Activated B cell treated with CpG ODN at 0.5 μM for 24 hours (primary cell): ENCODE data around the gene EBNA1BP2. TPM values are rescaled to one million over a fixed set of nuclear protein-coding genes. Genes with fewer than 3 reads are reported as not detected.
"Not testable (repeated sequence)": the region's sequence is repeated elsewhere in the genome, so short reads cannot be mapped to it uniquely, and the experiment has no call there.

Source experiments
- ATAC-seq: fragments of 200-7000 bp; cut with Tn5 transposase; one replicate; pipeline ENCODE4 v1.10.0; 2021; ENCODE audit warnings: low read depth, mild to moderate bottlenecking, moderate library complexity
- CTCF ChIA-PET: fragments of 350-600 bp; sonication (Branson Sonifier 250); formaldehyde crosslinking; loops from one replicate; lab custom pipeline; 2021; ENCODE audit warnings: antibody characterized with exemption; lab: Charles Lee
- POLR2A ChIA-PET: fragments of 350-600 bp; sonication (Branson Sonifier 250); formaldehyde crosslinking; loops from one replicate; lab custom pipeline; 2021; ENCODE audit warnings: antibody characterized with exemption; lab: Charles Lee
- DNase-seq: peaks from one replicate; pipeline ENCODE4 v3.0.0; 2022
- H3K27ac Mint-ChIP-seq: one replicate; pipeline ENCODE4 v1.8.0; 2020; ENCODE audit warnings: mixed read lengths
- H3K27me3 Mint-ChIP-seq: one replicate; pipeline ENCODE4 v1.8.0; 2021; ENCODE audit warnings: mixed read lengths
- H3K36me3 Mint-ChIP-seq: one replicate; pipeline ENCODE4 v1.8.0; 2021; ENCODE audit warnings: low read depth, mixed read lengths
- H3K4me1 Mint-ChIP-seq: one replicate; pipeline ENCODE4 v1.8.0; 2021; ENCODE audit warnings: mixed read lengths
- H3K4me3 Mint-ChIP-seq: one replicate; pipeline ENCODE4 v1.8.0; 2020; ENCODE audit warnings: mild to moderate bottlenecking, mixed read lengths
- H3K9me3 Mint-ChIP-seq: one replicate; pipeline ENCODE4 v1.8.0; 2020; ENCODE audit warnings: mixed read lengths
- CTCF ChIP-seq: fragments of 200-600 bp; IDR thresholded peaks from one replicate; pipeline ENCODE4 v1.8.0; 2022; ENCODE audit warnings: antibody characterized with exemption, mild to moderate bottlenecking
- intact Hi-C: fragments of 100-400 bp; cut with micrococcal nuclease; formaldehyde crosslinking; loops from one replicate; pipeline ENCODE4 v1.15.1; 2024
- total RNA-seq: library from RNA; stranded (reverse); gene quantifications from 2 replicates; pipeline ENCODE4 v1.2.3, GENCODE V29; 2022

EBNA1BP2 gene
- total RNA-seq, 1 donor from 2014 or later, result 59.9 TPM

- no peaks in the 10 kb centered on the region for H3K36me3 Mint-ChIP-seq
- intact Hi-C loops, result no loop called here
- CTCF ChIA-PET, result no interaction called here
Measured at GRCh38 chr1:43123031-43123430, 49.1 kb downstream of the EBNA1BP2 start.

GRCh38 chr1:43121256-43121900, 50.7 kb downstream of the EBNA1BP2 start:
- Mint-ChIP-seq H3K27ac (no peak overlapping the region), H3K4me3 (no peak overlapping the region), H3K36me3 (no peaks in the 10 kb centered on the region), H3K4me1 (no peaks in the 10 kb centered on the region), H3K9me3 (no peaks in the 10 kb centered on the region), H3K27me3 (peaks cover 11% of the 10 kb centered on the region)
- no peak for ATAC-seq
- DNase-seq, result no peak
- intact Hi-C loops, result no loop called here
- CTCF ChIA-PET, result no interaction called here
- no peak for TF ChIP-seq CTCF
- POLR2A ChIA-PET, result interaction anchor here (0.7 kb wide), 1 partner anchor 98 kb away, joined by 9 read pairs; no protein-coding TSS in a partner anchor

More at GRCh38 chr1:43123031-43123430, 49.1 kb downstream of the EBNA1BP2 start:
- H3K27me3 Mint-ChIP-seq, result peaks cover 18% of the 10 kb centered on the region
- ATAC-seq (no peak), DNase-seq (no peak)
- H3K27ac Mint-ChIP-seq, result no peak overlapping the region
- POLR2A ChIA-PET, result no interaction called here
- TF ChIP-seq CTCF, result no peak
- no peaks in the 10 kb centered on the region for H3K9me3 Mint-ChIP-seq
- no peak overlapping the region for H3K4me3 Mint-ChIP-seq
- H3K4me1 Mint-ChIP-seq, result no peaks in the 10 kb centered on the region

GRCh38 chr1:43119928-43120586, 52.0 kb downstream of the EBNA1BP2 start:
- H3K36me3 Mint-ChIP-seq, CTCF ChIA-PET, DNase-seq, ATAC-seq, H3K27me3 Mint-ChIP-seq, POLR2A ChIA-PET, H3K27ac Mint-ChIP-seq, H3K9me3 Mint-ChIP-seq, H3K4me3 Mint-ChIP-seq, H3K4me1 Mint-ChIP-seq, intact Hi-C loops: not testable (repeated sequence)

Other genes with a start within 250 kb of the EBNA1BP2 start
- gene SLC2A1, start 213.4 kb downstream of the EBNA1BP2 start, total RNA-seq, result 105 and 117 TPM in 2 replicates
- gene CFAP57, start within 50 bp of the EBNA1BP2 start, total RNA-seq, result 0.93 TPM in 1 of 2 replicates, not detected in the other
- gene TMEM125, start 97.7 kb upstream of the EBNA1BP2 start, total RNA-seq, result not detected in 2 replicates
- not detected in 2 replicates for gene C1orf210, start 113.3 kb upstream of the EBNA1BP2 start, total RNA-seq
- not detected in 2 replicates for gene TIE1, start 128.7 kb upstream of the EBNA1BP2 start, total RNA-seq
- not detected in 2 replicates for gene MPL, start 165.5 kb upstream of the EBNA1BP2 start, total RNA-seq
- gene CDC20, start 186.7 kb upstream of the EBNA1BP2 start, total RNA-seq, result 3.2 and 4.2 TPM in 2 replicates
- gene ELOVL1, start 195.7 kb upstream of the EBNA1BP2 start, total RNA-seq, result 80.2 and 84.2 TPM in 2 replicates
- gene MED8, start 217.5 kb upstream of the EBNA1BP2 start, total RNA-seq, result 33.8 and 37.2 TPM in 2 replicates
- 108 and 139 TPM in 2 replicates for gene SZT2, start 217.6 kb upstream of the EBNA1BP2 start, total RNA-seq